ENCODE results near the gene GLG1. TPM values are rescaled to one million over a fixed set of nuclear protein-coding genes. Genes with fewer than 3 reads are reported as not detected.
A peak's percentile ranks its signal among the peaks of the same experiment; 100 is the strongest.

Gene GLG1
- total RNA-seq, 1 experiment from 2014 or later = 237 TPM

- ChIA-PET CTCF (no interaction called here), RAD21 (ENCODE audit: low non-redundant PET in 1 of 2, low total read pairs in 2 of 2, uncharacterized antibody in 2 of 2, unreplicated experiment in 2 of 2) (no interaction called here), POLR2A (no interaction called here)
- Histone ChIP-seq H3K4me2 (ENCODE audit: low read length) (peak overlapping the region; percentile 56), H4K20me1 (ENCODE audit: insufficient read depth) (no peaks in the 10 kb centered on the region; the same call in 1 of the 2 replicates), H3K9me3 (ENCODE audit: control insufficient read depth in 1 of 2, insufficient read depth in 1 of 2, low read depth in 1 of 2, low read length in 2 of 2) (no peaks in the 10 kb centered on the region), H3K36me3 (ENCODE audit: control insufficient read depth in 1 of 2, insufficient read depth in 2 of 2, low read length in 2 of 2) (peaks cover 24 to 25% of the 10 kb centered on the region in 2 experiments), H3K9me2 (ENCODE audit: insufficient read depth) (no peaks in the 10 kb centered on the region), H3K4me3 (replicated peaks in 1 of 2; ENCODE audit: low read depth in 1 of 2, low read length in 2 of 2) (peak overlapping the region in 1 of 2 experiments; percentile 6; a peak in 1 of 4 replicates), H2AFZ (ENCODE audit: low read depth, low read length, poor library complexity, severe bottlenecking) (no peak overlapping the region), H3K79me2 (ENCODE audit: insufficient read depth, low read length) (peaks cover 23% of the 10 kb centered on the region; the same call in 1 of the 2 replicates), H3K27ac (ENCODE audit: low read depth, low read length) (peak overlapping the region; percentile 57), H3K4me1 (ENCODE audit: control insufficient read depth in 1 of 2, insufficient read depth in 2 of 2, low read length in 2 of 2) (peaks cover 24% of the 10 kb centered on the region in 2 experiments), H3K9ac (ENCODE audit: low read length) (peak overlapping the region; percentile 28), H3K27me3 (ENCODE audit: insufficient read depth, low read length) (no peaks in the 10 kb centered on the region)
- intact Hi-C loops (cut with micrococcal nuclease) = loop anchor here (10.0 kb wide), 1 partner anchor 124 kb away; the partner anchor contains the start of gene GLG1
- peak; percentile 71 for DNase-seq (ENCODE audit: low read depth, low spot score)
- no peak for TF ChIP-seq CBX3 (IDR thresholded peaks at IDR 0.05; ENCODE audit: low read depth)
- peak; percentile 37; the same call in 1 of the 2 replicates for TF ChIP-seq SP1 (IDR thresholded peaks at IDR 0.05; ENCODE audit: low read depth)
- no TSS peak for BruUV-seq (replicated peaks)
- peak; percentile 97 for ATAC-seq
Measured at GRCh38 chr16:74480150-74481029, 126.5 kb downstream of the GLG1 start.

GRCh38 chr16:74477226-74477625, 129.7 kb downstream of the GLG1 start:
- ChIA-PET CTCF (no interaction called here), RAD21 (ENCODE audit: low non-redundant PET in 1 of 2, low total read pairs in 2 of 2, uncharacterized antibody in 2 of 2, unreplicated experiment in 2 of 2) (no interaction called here), POLR2A (no interaction called here)
- H3K36me3 ChIP-seq (ENCODE audit: control insufficient read depth in 1 of 2, insufficient read depth in 2 of 2, low read length in 2 of 2) = peaks cover 33 to 42% of the 10 kb centered on the region in 2 experiments
- intact Hi-C loops (cut with micrococcal nuclease) = no loop called here
- no peaks in the 10 kb centered on the region for H3K9me2 ChIP-seq (ENCODE audit: insufficient read depth)
- H3K4me3 ChIP-seq (replicated peaks in 1 of 2; ENCODE audit: low read depth in 1 of 2, low read length in 2 of 2) = no peak overlapping the region
- H3K9ac ChIP-seq (ENCODE audit: low read length) = no peak overlapping the region
- H3K27me3 ChIP-seq (ENCODE audit: insufficient read depth, low read length) = no peaks in the 10 kb centered on the region
- H3K79me2 ChIP-seq (ENCODE audit: insufficient read depth, low read length) = peaks cover 25% of the 10 kb centered on the region; the same call in 1 of the 2 replicates
- no peak overlapping the region for H2AFZ ChIP-seq (ENCODE audit: low read depth, low read length, poor library complexity, severe bottlenecking)
- no peaks in the 10 kb centered on the region for H3K9me3 ChIP-seq (ENCODE audit: control insufficient read depth in 1 of 2, insufficient read depth in 1 of 2, low read depth in 1 of 2, low read length in 2 of 2)
- no peaks in the 10 kb centered on the region; the same call in 1 of the 2 replicates for H4K20me1 ChIP-seq (ENCODE audit: insufficient read depth)
- BruUV-seq (replicated peaks) = no TSS peak
- no peak for ATAC-seq
- DNase-seq (ENCODE audit: low read depth, low spot score) = no peak
- H3K27ac ChIP-seq (ENCODE audit: low read depth, low read length) = no peak overlapping the region
- peaks cover 24% of the 10 kb centered on the region in 2 experiments for H3K4me1 ChIP-seq (ENCODE audit: control insufficient read depth in 1 of 2, insufficient read depth in 2 of 2, low read length in 2 of 2)
- H3K4me2 ChIP-seq (ENCODE audit: low read length) = no peak overlapping the region
- TF ChIP-seq TCF7L2 (IDR thresholded peaks at IDR 0.05; ENCODE audit: borderline replicate concordance, extremely low read depth, insufficient read depth, insufficient read length) (no peak), SRF (IDR thresholded peaks at IDR 0.05; ENCODE audit: low read depth) (no peak), ZFX (IDR thresholded peaks at IDR 0.05) (no peak), CEBPB (IDR thresholded peaks at IDR 0.05; ENCODE audit: low read depth) (no peak), ATF3 (IDR thresholded peaks at IDR 0.05) (no peak), CBX3 (IDR thresholded peaks at IDR 0.05; ENCODE audit: low read depth) (no peak), REST (IDR thresholded peaks at IDR 0.05; ENCODE audit: low read depth) (no peak), ELF1 (IDR thresholded peaks at IDR 0.05; ENCODE audit: borderline replicate concordance, low read depth) (no peak), MAX (IDR thresholded peaks at IDR 0.05) (no peak), ZNF274 (IDR thresholded peaks at IDR 0.05; ENCODE audit: low read depth, low read length) (no peak), ZBTB33 (IDR thresholded peaks at IDR 0.05; ENCODE audit: extremely low read depth, insufficient replicate concordance, low read length) (no peak), RAD21 (IDR thresholded peaks at IDR 0.05; ENCODE audit: low read depth) (no peak)
